ENCODE measurements around the gene BTF3. TPM values are rescaled to one million over a fixed set of nuclear protein-coding genes. Genes with fewer than 3 reads are reported as not detected.

The BTF3 gene
- total and polyA plus RNA-seq, 9 of the 15 experiments (the other 6 are each of a cell fraction or from before 2014, with no cell fraction given), result 534 to 1,637 (median 848) TPM

DNA sequence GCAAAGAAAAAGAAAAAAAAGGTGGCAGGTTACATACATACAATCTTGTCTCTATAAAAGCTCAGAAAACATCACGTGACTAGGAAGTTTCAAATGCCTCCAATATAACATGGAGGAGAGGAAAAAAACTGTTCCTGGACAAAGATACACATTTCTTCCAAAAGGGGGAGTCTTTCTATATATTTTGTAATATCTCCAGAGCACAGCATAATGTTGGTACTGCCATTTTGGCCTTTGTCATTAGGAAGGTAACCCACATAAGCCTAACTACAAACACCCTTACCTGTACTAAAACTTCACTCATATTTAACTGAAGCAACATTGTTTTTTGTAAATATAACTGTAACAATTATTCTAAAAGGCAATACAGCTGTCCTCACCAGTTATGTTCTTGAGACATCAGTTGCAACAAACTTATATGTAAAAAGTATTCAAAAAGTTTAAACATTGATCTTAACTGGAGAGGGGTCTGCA, 1.2 kb upstream of the BTF3 start (continued):
- TF ChIP-seq BCL6 (CRISPR knock-in tag; IDR thresholded peaks at IDR 0.05), result no peak
- TF ChIP-seq, protein P1, sequence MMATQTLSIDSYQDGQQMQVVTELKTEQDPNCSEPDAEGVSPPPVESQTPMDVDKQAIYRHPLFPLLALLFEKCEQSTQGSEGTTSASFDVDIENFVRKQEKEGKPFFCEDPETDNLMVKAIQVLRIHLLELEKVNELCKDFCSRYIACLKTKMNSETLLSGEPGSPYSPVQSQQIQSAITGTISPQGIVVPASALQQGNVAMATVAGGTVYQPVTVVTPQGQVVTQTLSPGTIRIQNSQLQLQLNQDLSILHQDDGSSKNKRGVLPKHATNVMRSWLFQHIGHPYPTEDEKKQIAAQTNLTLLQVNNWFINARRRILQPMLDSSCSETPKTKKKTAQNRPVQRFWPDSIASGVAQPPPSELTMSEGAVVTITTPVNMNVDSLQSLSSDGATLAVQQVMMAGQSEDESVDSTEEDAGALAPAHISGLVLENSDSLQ (IDR thresholded peaks at IDR 0.05), result no peak
- TF ChIP-seq ZNF282 (CRISPR knock-in tag; IDR thresholded peaks at IDR 0.05), result no peak
- TF ChIP-seq, protein P2, sequence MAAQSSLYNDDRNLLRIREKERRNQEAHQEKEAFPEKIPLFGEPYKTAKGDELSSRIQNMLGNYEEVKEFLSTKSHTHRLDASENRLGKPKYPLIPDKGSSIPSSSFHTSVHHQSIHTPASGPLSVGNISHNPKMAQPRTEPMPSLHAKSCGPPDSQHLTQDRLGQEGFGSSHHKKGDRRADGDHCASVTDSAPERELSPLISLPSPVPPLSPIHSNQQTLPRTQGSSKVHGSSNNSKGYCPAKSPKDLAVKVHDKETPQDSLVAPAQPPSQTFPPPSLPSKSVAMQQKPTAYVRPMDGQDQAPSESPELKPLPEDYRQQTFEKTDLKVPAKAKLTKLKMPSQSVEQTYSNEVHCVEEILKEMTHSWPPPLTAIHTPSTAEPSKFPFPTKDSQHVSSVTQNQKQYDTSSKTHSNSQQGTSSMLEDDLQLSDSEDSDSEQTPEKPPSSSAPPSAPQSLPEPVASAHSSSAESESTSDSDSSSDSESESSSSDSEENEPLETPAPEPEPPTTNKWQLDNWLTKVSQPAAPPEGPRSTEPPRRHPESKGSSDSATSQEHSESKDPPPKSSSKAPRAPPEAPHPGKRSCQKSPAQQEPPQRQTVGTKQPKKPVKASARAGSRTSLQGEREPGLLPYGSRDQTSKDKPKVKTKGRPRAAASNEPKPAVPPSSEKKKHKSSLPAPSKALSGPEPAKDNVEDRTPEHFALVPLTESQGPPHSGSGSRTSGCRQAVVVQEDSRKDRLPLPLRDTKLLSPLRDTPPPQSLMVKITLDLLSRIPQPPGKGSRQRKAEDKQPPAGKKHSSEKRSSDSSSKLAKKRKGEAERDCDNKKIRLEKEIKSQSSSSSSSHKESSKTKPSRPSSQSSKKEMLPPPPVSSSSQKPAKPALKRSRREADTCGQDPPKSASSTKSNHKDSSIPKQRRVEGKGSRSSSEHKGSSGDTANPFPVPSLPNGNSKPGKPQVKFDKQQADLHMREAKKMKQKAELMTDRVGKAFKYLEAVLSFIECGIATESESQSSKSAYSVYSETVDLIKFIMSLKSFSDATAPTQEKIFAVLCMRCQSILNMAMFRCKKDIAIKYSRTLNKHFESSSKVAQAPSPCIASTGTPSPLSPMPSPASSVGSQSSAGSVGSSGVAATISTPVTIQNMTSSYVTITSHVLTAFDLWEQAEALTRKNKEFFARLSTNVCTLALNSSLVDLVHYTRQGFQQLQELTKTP (IDR thresholded peaks at IDR 0.05; ENCODE audit: low read depth in 1 of 2, partially characterized antibody in 2 of 2), result peak in 1 of 2 experiments; percentile 43
- TF ChIP-seq, protein P3, sequence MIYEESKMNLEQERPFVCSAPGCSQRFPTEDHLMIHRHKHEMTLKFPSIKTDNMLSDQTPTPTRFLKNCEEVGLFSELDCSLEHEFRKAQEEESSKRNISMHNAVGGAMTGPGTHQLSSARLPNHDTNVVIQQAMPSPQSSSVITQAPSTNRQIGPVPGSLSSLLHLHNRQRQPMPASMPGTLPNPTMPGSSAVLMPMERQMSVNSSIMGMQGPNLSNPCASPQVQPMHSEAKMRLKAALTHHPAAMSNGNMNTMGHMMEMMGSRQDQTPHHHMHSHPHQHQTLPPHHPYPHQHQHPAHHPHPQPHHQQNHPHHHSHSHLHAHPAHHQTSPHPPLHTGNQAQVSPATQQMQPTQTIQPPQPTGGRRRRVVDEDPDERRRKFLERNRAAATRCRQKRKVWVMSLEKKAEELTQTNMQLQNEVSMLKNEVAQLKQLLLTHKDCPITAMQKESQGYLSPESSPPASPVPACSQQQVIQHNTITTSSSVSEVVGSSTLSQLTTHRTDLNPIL (CRISPR knock-in tag; IDR thresholded peaks at IDR 0.05), result no peak
- TF ChIP-seq SP1 (CRISPR knock-in tag; IDR thresholded peaks at IDR 0.05), result no peak
- no peak for TF ChIP-seq EZH2 (IDR thresholded peaks at IDR 0.05; ENCODE audit: borderline replicate concordance, low read depth, low read length)
- TF ChIP-seq POLR2H (tag; IDR thresholded peaks at IDR 0.05; ENCODE audit: low read depth), result peak; percentile 66
- TF ChIP-seq NFRKB (IDR thresholded peaks at IDR 0.05; ENCODE audit: low read depth), result peak; percentile 90
- no peak for TF ChIP-seq KLF13 (tag; IDR thresholded peaks at IDR 0.05; ENCODE audit: borderline replicate concordance, low read depth)
- TF ChIP-seq NFE2 (IDR thresholded peaks at IDR 0.05; ENCODE audit: low read depth), result no peak
- no peak for TF ChIP-seq ZNF584 (CRISPR knock-in tag; IDR thresholded peaks at IDR 0.05; ENCODE audit: low read depth)
- TF ChIP-seq SAFB2 (IDR thresholded peaks at IDR 0.05; ENCODE audit: borderline replicate concordance, low read depth, low read length, severe bottlenecking), result no peak
- TF ChIP-seq TCFL5 (CRISPR knock-in tag; conservative IDR thresholded peaks at IDR 0.05), result no peak
- TF ChIP-seq, protein P4, sequence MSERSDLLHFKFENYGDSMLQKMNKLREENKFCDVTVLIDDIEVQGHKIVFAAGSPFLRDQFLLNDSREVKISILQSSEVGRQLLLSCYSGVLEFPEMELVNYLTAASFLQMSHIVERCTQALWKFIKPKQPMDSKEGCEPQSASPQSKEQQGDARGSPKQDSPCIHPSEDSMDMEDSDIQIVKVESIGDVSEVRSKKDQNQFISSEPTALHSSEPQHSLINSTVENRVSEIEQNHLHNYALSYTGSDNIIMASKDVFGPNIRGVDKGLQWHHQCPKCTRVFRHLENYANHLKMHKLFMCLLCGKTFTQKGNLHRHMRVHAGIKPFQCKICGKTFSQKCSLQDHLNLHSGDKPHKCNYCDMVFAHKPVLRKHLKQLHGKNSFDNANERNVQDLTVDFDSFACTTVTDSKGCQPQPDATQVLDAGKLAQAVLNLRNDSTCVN (CRISPR knock-in tag; IDR thresholded peaks at IDR 0.05), result no peak
- TF ChIP-seq POU5F1 (IDR thresholded peaks at IDR 0.05; ENCODE audit: borderline replicate concordance, low read depth, low read length, partially characterized antibody), result no peak
- TF ChIP-seq, protein P5, sequence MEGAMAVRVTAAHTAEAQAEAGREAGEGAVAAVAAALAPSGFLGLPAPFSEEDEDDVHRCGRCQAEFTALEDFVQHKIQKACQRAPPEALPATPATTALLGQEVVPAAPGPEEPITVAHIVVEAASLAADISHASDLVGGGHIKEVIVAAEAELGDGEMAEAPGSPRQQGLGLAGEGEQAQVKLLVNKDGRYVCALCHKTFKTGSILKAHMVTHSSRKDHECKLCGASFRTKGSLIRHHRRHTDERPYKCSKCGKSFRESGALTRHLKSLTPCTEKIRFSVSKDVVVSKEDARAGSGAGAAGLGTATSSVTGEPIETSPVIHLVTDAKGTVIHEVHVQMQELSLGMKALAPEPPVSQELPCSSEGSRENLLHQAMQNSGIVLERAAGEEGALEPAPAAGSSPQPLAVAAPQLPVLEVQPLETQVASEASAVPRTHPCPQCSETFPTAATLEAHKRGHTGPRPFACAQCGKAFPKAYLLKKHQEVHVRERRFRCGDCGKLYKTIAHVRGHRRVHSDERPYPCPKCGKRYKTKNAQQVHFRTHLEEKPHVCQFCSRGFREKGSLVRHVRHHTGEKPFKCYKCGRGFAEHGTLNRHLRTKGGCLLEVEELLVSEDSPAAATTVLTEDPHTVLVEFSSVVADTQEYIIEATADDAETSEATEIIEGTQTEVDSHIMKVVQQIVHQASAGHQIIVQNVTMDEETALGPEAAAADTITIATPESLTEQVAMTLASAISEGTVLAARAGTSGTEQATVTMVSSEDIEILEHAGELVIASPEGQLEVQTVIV (CRISPR knock-in tag; IDR thresholded peaks at IDR 0.05; ENCODE audit: borderline replicate concordance), result no peak
